OCI-LY7 (cell line): Measurements from ENCODE around the gene PLS3. TPM values are rescaled to one million over a fixed set of nuclear protein-coding genes. Genes with fewer than 3 reads are reported as not detected.

Experiments
- BruUV-seq: library from RNA; stranded (reverse); fragments of 400-500 nt; replicated peaks from 2 replicates; lab custom pipeline; 2021; lab: Mats Ljungman, UMichigan
- CTCF ChIA-PET: fragments of 300-600 bp; sonication (Branson Sonifier 250); formaldehyde crosslinking; loops from one replicate; lab custom pipeline; 2022; ENCODE audit warnings: antibody characterized with exemption; ENCODE audit not compliant: unreplicated experiment; lab: Charles Lee
- POLR2A ChIA-PET: fragments of 300-600 bp; sonication (Branson Sonifier 250); formaldehyde crosslinking; loops from one replicate; lab custom pipeline; 2022; ENCODE audit warnings: antibody characterized with exemption; lab: Charles Lee
- DNase-seq: peaks from one replicate; pipeline ENCODE4 v3.0.0-alpha.2; 2015; ENCODE audit warnings: low spot score
- H2AFZ ChIP-seq: fragments of 200-600 bp; sonication (generic), shearing (Covaris generic); 2 replicates; pipeline ENCODE4 v1.6.1; 2014; ENCODE audit warnings: mild to moderate bottlenecking, antibody characterized with exemption, low read length, moderate library complexity
- H3K27ac ChIP-seq: fragments of 200-600 bp; sonication (generic); 2 replicates; pipeline ENCODE4 v1.5.1; 2014; ENCODE audit warnings: mixed run types, low read depth, mild to moderate bottlenecking, moderate library complexity, low read length, inconsistent platforms; ENCODE audit not compliant: poor library complexity, severe bottlenecking
- H3K36me3 ChIP-seq: fragments of 200-600 bp; sonication (generic); 2 replicates; pipeline ENCODE4 v1.6.1; 2014; ENCODE audit warnings: mild to moderate bottlenecking, antibody characterized with exemption, low read length, moderate library complexity, mixed read lengths; ENCODE audit not compliant: insufficient read depth
- H3K4me1 ChIP-seq: fragments of 200-600 bp; sonication (generic); 2 replicates; pipeline ENCODE4 v1.5.1; 2014; ENCODE audit warnings: mild to moderate bottlenecking, low read length; ENCODE audit not compliant: insufficient read depth, poor library complexity, severe bottlenecking
- H3K4me2 ChIP-seq: fragments of 200-600 bp; sonication (generic); 2 replicates; pipeline ENCODE4 v1.6.1; 2014; ENCODE audit warnings: mild to moderate bottlenecking, low read length
- H3K4me3 ChIP-seq: fragments of 200-600 bp; sonication (generic); 2 replicates; pipeline ENCODE4 v1.5.1; 2014; ENCODE audit warnings: mild to moderate bottlenecking, low read depth, low read length; ENCODE audit not compliant: poor library complexity, severe bottlenecking
- H3K79me2 ChIP-seq: fragments of 200-600 bp; sonication (generic); 2 replicates; pipeline ENCODE4 v1.6.1; 2016; ENCODE audit warnings: low read depth, mild to moderate bottlenecking, low read length, moderate library complexity, mixed read lengths; ENCODE audit not compliant: insufficient read depth
- H3K9me2 ChIP-seq: fragments of 200-600 bp; sonication (generic); 2 replicates; pipeline ENCODE4 v1.6.1; 2016; ENCODE audit warnings: mild to moderate bottlenecking, low read length, mixed read lengths; ENCODE audit not compliant: insufficient read depth
- H3K9me3 ChIP-seq: fragments of 200-600 bp; sonication (generic); 2 replicates; pipeline ENCODE4 v1.6.1; 2014; ENCODE audit warnings: mild to moderate bottlenecking, mixed run types, low read length, mixed read lengths
- H4K20me1 ChIP-seq: fragments of 200-600 bp; sonication (generic); 2 replicates; pipeline ENCODE4 v1.6.1; 2014; ENCODE audit warnings: mild to moderate bottlenecking, antibody characterized with exemption, low read length, moderate library complexity, mixed read lengths; ENCODE audit not compliant: insufficient read depth
- CTCF ChIP-seq: fragments of 200-600 bp; sonication (generic); conservative IDR thresholded peaks from 2 replicates; pipeline ENCODE4 v1.5.1; 2014; ENCODE audit warnings: mild to moderate bottlenecking, antibody characterized with exemption, low read length, moderate library complexity, mixed read lengths
- EZH2phosphoT487 ChIP-seq: fragments of 200-600 bp; sonication (generic); IDR thresholded peaks from 2 replicates; pipeline ENCODE4 v1.6.1; 2018; ENCODE audit warnings: low read depth, borderline replicate concordance, mild to moderate bottlenecking, mixed run types, antibody characterized with exemption, low read length, moderate library complexity, mixed read lengths
- intact Hi-C: fragments of 100-400 bp; cut with micrococcal nuclease; formaldehyde crosslinking; loops from one replicate; pipeline ENCODE4 v1.10.0; 2022; ENCODE audit not compliant: unreplicated experiment
- total RNA-seq, 2 experiments: library from RNA; depleted of rRNA in 1 of 2; stranded (reverse); fragments of >200 nt in 1 of 2; shearing (Covaris generic) in 1 of 2; gene quantifications; 2 replicates each; pipeline ENCODE4 v1.2.3, GENCODE V29; 2014 to 2022

The PLS3 gene
- total RNA-seq, 2 experiments from 2014 or later = not detected

GRCh38 chrX:115694028-115694427, 133.1 kb downstream of the PLS3 start:
- Histone ChIP-seq H3K4me2 (no peak overlapping the region), H2AFZ (no peak overlapping the region), H3K79me2 (no peaks in the 10 kb centered on the region), H3K4me1 (no peaks in the 10 kb centered on the region), H3K4me3 (no peak overlapping the region), H3K9me3 (no peaks in the 10 kb centered on the region), H3K27ac (no peak overlapping the region), H3K9me2 (no peaks in the 10 kb centered on the region), H4K20me1 (no peaks in the 10 kb centered on the region), H3K36me3 (no peaks in the 10 kb centered on the region)
- no TSS peak for BruUV-seq
- DNase-seq = no peak
- TF ChIP-seq CTCF (no peak), EZH2phosphoT487 (no peak)
- intact Hi-C loops = no loop called here
- ChIA-PET POLR2A (no interaction called here), CTCF (no interaction called here)

- Histone ChIP-seq H3K4me3 (no peak overlapping the region), H3K9me2 (no peaks in the 10 kb centered on the region), H2AFZ (no peak overlapping the region), H3K27ac (no peak overlapping the region), H3K79me2 (no peaks in the 10 kb centered on the region), H4K20me1 (no peaks in the 10 kb centered on the region), H3K4me1 (no peaks in the 10 kb centered on the region), H3K4me2 (no peak overlapping the region), H3K36me3 (no peaks in the 10 kb centered on the region), H3K9me3 (no peaks in the 10 kb centered on the region)
- ChIA-PET POLR2A (no interaction called here), CTCF (no interaction called here)
- TF ChIP-seq CTCF (no peak), EZH2phosphoT487 (no peak)
- intact Hi-C loops = no loop called here
- BruUV-seq = no TSS peak
- DNase-seq = no peak
Observed at GRCh38 chrX:115696039-115696438, 135.1 kb downstream of the PLS3 start.

GRCh38 chrX:115696939-115697338, 136.0 kb downstream of the PLS3 start:
- Histone ChIP-seq H3K9me3 (no peaks in the 10 kb centered on the region), H3K4me3 (no peak overlapping the region), H4K20me1 (no peaks in the 10 kb centered on the region), H3K4me2 (no peak overlapping the region), H3K4me1 (no peaks in the 10 kb centered on the region), H3K36me3 (no peaks in the 10 kb centered on the region), H2AFZ (no peak overlapping the region), H3K27ac (no peak overlapping the region), H3K9me2 (no peaks in the 10 kb centered on the region), H3K79me2 (no peaks in the 10 kb centered on the region)
- TF ChIP-seq EZH2phosphoT487 (no peak), CTCF (no peak)
- POLR2A ChIA-PET = no interaction called here
- CTCF ChIA-PET = no interaction called here
- intact Hi-C loops = no loop called here
- BruUV-seq = no TSS peak
- no peak for DNase-seq
